ENCODE results near the gene ADIPOR1. TPM values are rescaled to one million over a fixed set of nuclear protein-coding genes. Genes with fewer than 3 reads are reported as not detected.
"Not testable (repeated sequence)": the region's sequence is repeated elsewhere in the genome, so short reads cannot be mapped to it uniquely, and the experiment has no call there.

Gene ADIPOR1
- total RNA-seq, 1 donor from 2014 or later: 54.6 TPM

- DNase-seq: not testable (repeated sequence)
Measured at GRCh38 chr1:202936409-202936808, 21.7 kb downstream of the ADIPOR1 start.

GRCh38 chr1:202935844-202936243 is 22.3 kb downstream of the ADIPOR1 start:
- no peak for DNase-seq

GRCh38 chr1:202934755-202935154 is 23.4 kb downstream of the ADIPOR1 start:
- no peak for DNase-seq

- no peak for DNase-seq
Measured at GRCh38 chr1:202932476-202932875, 25.6 kb downstream of the ADIPOR1 start.

GRCh38 chr1:202926581-202927491 is 31.3 kb downstream of the ADIPOR1 start, which contains the start of gene KLHL12:
KLHL12 (minus strand) TSS chr1:202927234; CDS start chr1:202925162, 2,072 bp downstream.
- DNase-seq: peak; percentile 89

GRCh38 chr1:202923533-202923932 is 34.6 kb downstream of the ADIPOR1 start:
- DNase-seq: no peak

- DNase-seq: no peak
Measured at GRCh38 chr1:202919615-202920014, 38.5 kb downstream of the ADIPOR1 start.

- no peak for DNase-seq
Measured at GRCh38 chr1:202915146-202915545, 43.0 kb downstream of the ADIPOR1 start.

- DNase-seq: not testable (repeated sequence)
Measured at GRCh38 chr1:202912476-202912875, 45.6 kb downstream of the ADIPOR1 start.

GRCh38 chr1:202909494-202909893 is 48.6 kb downstream of the ADIPOR1 start:
- no peak for DNase-seq

- DNase-seq: no peak
Measured at GRCh38 chr1:202908998-202909397, 49.1 kb downstream of the ADIPOR1 start.

GRCh38 chr1:202905331-202905730 is 52.8 kb downstream of the ADIPOR1 start:
- no peak for DNase-seq

GRCh38 chr1:202903808-202904207 is 54.3 kb downstream of the ADIPOR1 start:
- not testable (repeated sequence) for DNase-seq

- no peak for DNase-seq
Measured at GRCh38 chr1:202901555-202901954, 56.6 kb downstream of the ADIPOR1 start.

- DNase-seq: no peak
Measured at GRCh38 chr1:202892501-202892900, 65.6 kb downstream of the ADIPOR1 start.

Small RNAs within 50 kb of the gene (small RNA-seq; reads per million reads assigned to genes)
- gene RF00019: not detected

Other genes starting within 250 kb of the ADIPOR1 start
- gene SYT2, start 247.9 kb downstream of the ADIPOR1 start, total RNA-seq: 1.1 TPM
- gene KDM5B, start 149.9 kb downstream of the ADIPOR1 start, total RNA-seq: 169 TPM
- not detected for gene PCAT6, start 147.4 kb downstream of the ADIPOR1 start, total RNA-seq
- 15.3 TPM for gene RABIF, start 69.2 kb downstream of the ADIPOR1 start, total RNA-seq
- 37.0 TPM for gene KLHL12, start 31.1 kb downstream of the ADIPOR1 start, total RNA-seq
- 19.5 TPM for gene CYB5R1, start 8.9 kb upstream of the ADIPOR1 start, total RNA-seq
- 131 TPM for gene TMEM183A, start 49.1 kb upstream of the ADIPOR1 start, total RNA-seq
- gene PPFIA4, start 68.2 kb upstream of the ADIPOR1 start, total RNA-seq: 11.1 TPM
- not detected for gene MYOG, start 127.7 kb upstream of the ADIPOR1 start, total RNA-seq
- gene ADORA1, start 169.4 kb upstream of the ADIPOR1 start, total RNA-seq: 24.0 TPM
- gene MYBPH, start 217.5 kb upstream of the ADIPOR1 start, total RNA-seq: not detected
- gene CHI3L1, start 228.4 kb upstream of the ADIPOR1 start, total RNA-seq: 1.6 TPM

Data from occipital lobe (tissue), 3 donors.